PC-3 (cell line): Measurements from ENCODE around the gene IL18R1. TPM values are rescaled to one million over a fixed set of nuclear protein-coding genes. Genes with fewer than 3 reads are reported as not detected.

Experiments
- ATAC-seq: fragments of 200-7000 bp; cut with Tn5 transposase; 2 replicates; pipeline ENCODE4 v1.9.1; 2020; ENCODE audit warnings: mild to moderate bottlenecking, moderate library complexity
- Bru-seq: library from RNA; stranded (reverse); fragments of 400-500 nt; gene quantifications from one replicate; lab custom pipeline; 2021; lab: Mats Ljungman, UMichigan
- BruChase-seq, 2 experiments: library from RNA; stranded (reverse); fragments of 400-500 nt; gene quantifications; one replicate each; lab custom pipeline; 2021; lab: Mats Ljungman, UMichigan
- BruUV-seq: library from RNA; stranded (reverse); fragments of 400-500 nt; replicated peaks from 2 replicates; lab custom pipeline; 2021; lab: Mats Ljungman, UMichigan
- CTCF ChIA-PET: fragments of 300-600 bp; sonication (Branson Sonifier 250); formaldehyde crosslinking; loops from one replicate; lab custom pipeline; 2022; ENCODE audit warnings: antibody characterized with exemption; lab: Charles Lee
- POLR2A ChIA-PET: fragments of 300-600 bp; sonication (Branson Sonifier 250); formaldehyde crosslinking; loops from one replicate; lab custom pipeline; 2022; ENCODE audit warnings: antibody characterized with exemption; ENCODE audit not compliant: unreplicated experiment; lab: Charles Lee
- DNase-seq: peaks from one replicate; pipeline ENCODE4 v3.0.0-alpha.2; 2015
- H2AFZ ChIP-seq: fragments of 300-600 bp; sonication (generic); 2 replicates; pipeline ENCODE4 v1.6.0; 2016; ENCODE audit warnings: antibody characterized with exemption, low read length
- H3F3A ChIP-seq: fragments of 300-600 bp; sonication (generic); one replicate; pipeline ENCODE4 v1.6.0; 2017; ENCODE audit warnings: antibody characterized with exemption, low read length, control low read depth, mild to moderate bottlenecking; ENCODE audit not compliant: unreplicated experiment
- H3K27ac ChIP-seq: fragments of 300-600 bp; sonication (generic); 2 replicates; pipeline ENCODE4 v1.5.1; 2016; ENCODE audit warnings: mild to moderate bottlenecking, low read length
- H3K27me3 ChIP-seq: fragments of 300-600 bp; sonication (generic); 2 replicates; pipeline ENCODE4 v1.6.1; 2016; ENCODE audit warnings: low read length, mixed read lengths
- H3K36me3 ChIP-seq: fragments of 300-600 bp; sonication (generic); 2 replicates; pipeline ENCODE4 v1.6.1; 2016; ENCODE audit warnings: low read depth, mixed run types, low read length, mixed read lengths
- H3K4me1 ChIP-seq: fragments of 300-600 bp; sonication (generic); 2 replicates; pipeline ENCODE4 v1.5.1; 2016; ENCODE audit warnings: low read length; ENCODE audit not compliant: insufficient read depth
- H3K4me2 ChIP-seq: fragments of 300-600 bp; sonication (generic); 2 replicates; pipeline ENCODE4 v1.6.0; 2016; ENCODE audit warnings: low read length
- H3K4me3 ChIP-seq: fragments of 300-600 bp; sonication (generic); 2 replicates; pipeline ENCODE4 v1.5.1; 2016; ENCODE audit warnings: mild to moderate bottlenecking, low read length, mixed read lengths
- H3K79me2 ChIP-seq: fragments of 300-600 bp; sonication (generic); 2 replicates; pipeline ENCODE4 v1.6.1; 2017; ENCODE audit warnings: low read length, mixed read lengths
- H3K9ac ChIP-seq: fragments of 300-600 bp; sonication (generic); 2 replicates; pipeline ENCODE4 v1.6.0; 2016; ENCODE audit warnings: mild to moderate bottlenecking, low read length
- H3K9me2 ChIP-seq: fragments of 300-600 bp; sonication (generic); replicated peaks from 2 replicates; pipeline ENCODE4 v1.6.1; 2016; ENCODE audit warnings: mixed run types, low read length, mixed read lengths
- H3K9me3 ChIP-seq: fragments of 300-600 bp; sonication (generic); 2 replicates; pipeline ENCODE4 v1.6.1; 2016; ENCODE audit warnings: low read length, mixed read lengths
- H4K20me1 ChIP-seq: fragments of 300-600 bp; sonication (generic); 2 replicates; pipeline ENCODE4 v1.6.1; 2016; ENCODE audit warnings: low read length, mixed read lengths
- EZH2 ChIP-seq: fragments of 300-600 bp; sonication (generic); IDR thresholded peaks from one replicate; pipeline ENCODE4 v1.6.1; 2017; ENCODE audit warnings: antibody characterized with exemption, mild to moderate bottlenecking, low read length; ENCODE audit not compliant: unreplicated experiment
- EZH2phosphoT487 ChIP-seq: fragments of 300-600 bp; sonication (generic); IDR thresholded peaks from 2 replicates; pipeline ENCODE4 v1.6.1; 2018; ENCODE audit warnings: mild to moderate bottlenecking, antibody characterized with exemption, low read length, borderline replicate concordance
- intact Hi-C: fragments of 100-400 bp; cut with micrococcal nuclease; formaldehyde crosslinking; loops from 2 replicates; pipeline ENCODE4 v1.9.0; 2023
- long read RNA-seq: library from polyadenylated mRNA; unstranded; transcript quantifications from one replicate; pipeline ENCODE4 v2.0.0, GENCODE V29; 2021; ENCODE audit not compliant: unreplicated experiment
- total RNA-seq: library from RNA; depleted of rRNA; stranded (reverse); fragments of >200 nt; gene quantifications from 2 replicates; pipeline ENCODE4 v1.2.3, GENCODE V29; 2014; rRNA removed
- TF ChIP-seq, protein P1 (sequence below): fragments of 300-600 bp; sonication (generic); conservative IDR thresholded peaks from 2 replicates; pipeline ENCODE4 v1.5.1; 2017; ENCODE audit warnings: antibody characterized with exemption, low read depth, mild to moderate bottlenecking, low read length

Gene IL18R1
- 1.2 and 3.6 TPM in 2 replicates for total RNA-seq
- Bru-seq, nascent RNA: percentile 45 among the genes with signal in this experiment
- percentile 44 among the genes with signal in this experiment for BruChase-seq, experiment 1, labeled RNA remaining after a 6-hour chase
- BruChase-seq, experiment 2, labeled RNA remaining after a 2-hour chase: percentile 53 among the genes with signal in this experiment
- long read RNA-seq, transcript IL18R1-201 (11 exons, 3,661 nt): major isoform, 5 of 18 reads
- long read RNA-seq, partial matches to known transcripts: 5 of 18 reads
- long read RNA-seq, other reads (novel, unspliced or antisense): 8 of 18 reads

GRCh38 chr2:102355526-102356380, at the start of gene IL18R1:
Gene IL18R1, plus strand, starts transcription at chr2:102355796. Its CDS starts 6,865 bp downstream, at chr2:102362661.
- no peaks in the 10 kb centered on the region for H4K20me1 ChIP-seq
- ChIA-PET POLR2A (interaction anchor here (0.7 kb wide), 1 partner anchor 99 kb away, joined by 30 read pairs; no protein-coding TSS in a partner anchor), CTCF (interaction anchor here (0.7 to 0.8 kb wide), 2 partner anchors 70 to 110 kb away, joined by 3 read pairs; no protein-coding TSS in a partner anchor)
- BruUV-seq: TSS peak; percentile 43
- DNase-seq (peak; percentile 82), ATAC-seq (peak; percentile 98)
- H3K27me3 ChIP-seq: no peaks in the 10 kb centered on the region
- peak within 1 kb of the TSS; percentile 88 for H3K9ac ChIP-seq
- H3K36me3 ChIP-seq: no peaks in the 10 kb centered on the region; the same call in 1 of the 2 replicates
- H3K79me2 ChIP-seq: no peaks in the 10 kb centered on the region
- peak within 1 kb of the TSS; percentile 31; the same call in 1 of the 2 replicates for H3K27ac ChIP-seq
- peaks cover 6% of the 10 kb centered on the region; the same call in 1 of the 2 replicates for H3K4me1 ChIP-seq
- peak within 1 kb of the TSS; percentile 99 for H2AFZ ChIP-seq
- peak within 1 kb of the TSS; percentile 86 for H3K4me2 ChIP-seq
- peak within 1 kb of the TSS; percentile 91 for H3K4me3 ChIP-seq
- no peaks in the 10 kb centered on the region for H3K9me3 ChIP-seq
- intact Hi-C loops: loop anchor here (1.0 to 10.0 kb wide), 4 partner anchors 88 to 331 kb away; no protein-coding TSS in a partner anchor
- no peak for TF ChIP-seq EZH2
- no peak for TF ChIP-seq EZH2phosphoT487
- TF ChIP-seq, protein P1, sequence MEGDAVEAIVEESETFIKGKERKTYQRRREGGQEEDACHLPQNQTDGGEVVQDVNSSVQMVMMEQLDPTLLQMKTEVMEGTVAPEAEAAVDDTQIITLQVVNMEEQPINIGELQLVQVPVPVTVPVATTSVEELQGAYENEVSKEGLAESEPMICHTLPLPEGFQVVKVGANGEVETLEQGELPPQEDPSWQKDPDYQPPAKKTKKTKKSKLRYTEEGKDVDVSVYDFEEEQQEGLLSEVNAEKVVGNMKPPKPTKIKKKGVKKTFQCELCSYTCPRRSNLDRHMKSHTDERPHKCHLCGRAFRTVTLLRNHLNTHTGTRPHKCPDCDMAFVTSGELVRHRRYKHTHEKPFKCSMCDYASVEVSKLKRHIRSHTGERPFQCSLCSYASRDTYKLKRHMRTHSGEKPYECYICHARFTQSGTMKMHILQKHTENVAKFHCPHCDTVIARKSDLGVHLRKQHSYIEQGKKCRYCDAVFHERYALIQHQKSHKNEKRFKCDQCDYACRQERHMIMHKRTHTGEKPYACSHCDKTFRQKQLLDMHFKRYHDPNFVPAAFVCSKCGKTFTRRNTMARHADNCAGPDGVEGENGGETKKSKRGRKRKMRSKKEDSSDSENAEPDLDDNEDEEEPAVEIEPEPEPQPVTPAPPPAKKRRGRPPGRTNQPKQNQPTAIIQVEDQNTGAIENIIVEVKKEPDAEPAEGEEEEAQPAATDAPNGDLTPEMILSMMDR: peak; percentile 90
- no peaks in the 10 kb centered on the region for H3K9me2 ChIP-seq
- H3F3A ChIP-seq: no peaks in the 10 kb centered on the region

- Histone ChIP-seq H3K9ac (no peak overlapping the region), H3K4me2 (no peak overlapping the region), H3K4me3 (no peak overlapping the region), H3K27ac (no peak overlapping the region), H2AFZ (no peak overlapping the region), H3K36me3 (no peaks in the 10 kb centered on the region), H3K9me3 (no peaks in the 10 kb centered on the region), H3F3A (no peaks in the 10 kb centered on the region), H3K79me2 (no peaks in the 10 kb centered on the region), H3K4me1 (no peaks in the 10 kb centered on the region), H3K9me2 (no peaks in the 10 kb centered on the region), H4K20me1 (no peaks in the 10 kb centered on the region), H3K27me3 (no peaks in the 10 kb centered on the region)
- intact Hi-C loops: no loop called here
- DNase-seq: no peak
- CTCF ChIA-PET: no interaction called here
- no peak for ATAC-seq
- POLR2A ChIA-PET: no interaction called here
- TF ChIP-seq EZH2phosphoT487 (no peak), EZH2 (no peak)
- TF ChIP-seq, protein P1: no peak
- BruUV-seq: no TSS peak
Observed at GRCh38 chr2:102306125-102306524, 49.5 kb upstream of the IL18R1 start.
